Effector memory CD4-positive, alpha-beta T cell (primary cell): ENCODE data around the gene DIAPH3.

Experiments used
- DNase-seq, 3 donors: peaks; one replicate each; pipeline ENCODE4 v3.0.0-alpha.2; 2020
- H3K27ac ChIP-seq: 2 replicates; pipeline ENCODE4 v1.7.0; 2013; ENCODE audit warnings: mild to moderate bottlenecking, low read length, moderate library complexity; ENCODE audit not compliant: insufficient read depth, poor library complexity, severe bottlenecking
- H3K27me3 ChIP-seq: replicated peaks from 2 replicates; pipeline ENCODE4 v1.7.0; 2013; ENCODE audit warnings: mild to moderate bottlenecking, low read length; ENCODE audit not compliant: insufficient read depth, control insufficient read depth, poor library complexity, severe bottlenecking
- H3K36me3 ChIP-seq: 2 replicates; pipeline ENCODE4 v1.7.0; 2013; ENCODE audit warnings: mild to moderate bottlenecking, low read length, moderate library complexity; ENCODE audit not compliant: control insufficient read depth, insufficient read depth
- H3K4me1 ChIP-seq: 2 replicates; pipeline ENCODE4 v1.7.0; 2013; ENCODE audit warnings: low read length, mild to moderate bottlenecking; ENCODE audit not compliant: control insufficient read depth, insufficient read depth, poor library complexity, severe bottlenecking
- H3K4me3 ChIP-seq: 2 replicates; pipeline ENCODE4 v1.7.0; 2013; ENCODE audit warnings: low read length, low read depth, mild to moderate bottlenecking; ENCODE audit not compliant: insufficient read depth, poor library complexity, severe bottlenecking
- H3K9me3 ChIP-seq: 2 replicates; pipeline ENCODE4 v1.7.0; 2013; ENCODE audit warnings: mild to moderate bottlenecking, low read length, moderate library complexity; ENCODE audit not compliant: control insufficient read depth

DIAPH3 gene

DNA sequence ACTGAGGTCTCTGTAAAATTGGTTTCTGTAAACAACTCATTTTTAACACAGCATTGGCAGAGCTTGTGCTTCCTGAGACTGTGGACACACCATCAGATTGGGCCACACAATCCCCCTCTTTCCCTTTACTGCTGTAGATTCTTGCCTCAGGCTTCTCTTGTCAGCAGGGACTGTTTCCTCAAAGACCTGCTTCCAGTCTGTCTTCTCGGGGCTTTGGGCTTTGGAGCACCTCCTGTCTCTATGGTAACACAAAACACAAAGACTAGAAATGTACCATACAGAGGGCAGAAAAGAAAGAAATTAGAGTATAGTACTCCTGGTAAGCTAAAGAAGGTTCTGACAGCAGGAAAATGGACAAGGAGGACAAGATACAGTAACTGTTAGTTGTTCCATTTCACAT lies 484.5 kb downstream of the DIAPH3 start:
- Histone ChIP-seq H3K27me3 (no peaks in the 10 kb centered on the region), H3K4me3 (no peak overlapping the region)

GRCh38 chr13:59677966-59678814 lies 485.5 kb downstream of the DIAPH3 start:
- H3K4me1 ChIP-seq = no peaks in the 10 kb centered on the region
- no peak overlapping the region for H3K4me3 ChIP-seq
- H3K9me3 ChIP-seq = no peaks in the 10 kb centered on the region
- no peaks in the 10 kb centered on the region for H3K27me3 ChIP-seq
- H3K36me3 ChIP-seq = no peaks in the 10 kb centered on the region
- DNase-seq = no peak
- no peak overlapping the region for H3K27ac ChIP-seq

More for the DNA sequence above, 484.5 kb downstream of the DIAPH3 start:
- Histone ChIP-seq H3K36me3 (no peaks in the 10 kb centered on the region), H3K4me1 (no peaks in the 10 kb centered on the region), H3K9me3 (no peaks in the 10 kb centered on the region), H3K27ac (no peak overlapping the region)
- no peak for DNase-seq

DNA sequence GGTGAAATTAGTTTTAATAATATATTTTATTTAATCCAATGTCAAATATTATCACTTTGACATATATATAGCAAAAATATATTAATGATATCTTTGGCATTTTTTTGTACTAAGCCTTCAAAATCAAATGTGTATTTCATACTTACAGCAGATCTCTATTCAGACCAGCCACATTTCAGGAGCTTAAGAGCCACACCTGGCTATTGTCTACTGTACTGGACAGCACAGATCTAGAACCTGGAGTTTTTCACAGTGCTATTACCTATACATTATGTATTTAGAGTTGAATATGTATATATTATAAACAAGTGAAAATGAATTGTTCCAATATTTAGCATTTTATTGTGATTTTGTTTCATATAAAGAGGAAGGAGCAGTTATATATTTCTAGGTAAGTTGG lies 486.3 kb downstream of the DIAPH3 start:
- no peaks in the 10 kb centered on the region for H3K4me1 ChIP-seq
- H3K36me3 ChIP-seq = no peaks in the 10 kb centered on the region
- no peak overlapping the region for H3K27ac ChIP-seq
- no peak overlapping the region for H3K4me3 ChIP-seq
- no peaks in the 10 kb centered on the region for H3K9me3 ChIP-seq
- H3K27me3 ChIP-seq = no peaks in the 10 kb centered on the region
- DNase-seq = no peak

DNA sequence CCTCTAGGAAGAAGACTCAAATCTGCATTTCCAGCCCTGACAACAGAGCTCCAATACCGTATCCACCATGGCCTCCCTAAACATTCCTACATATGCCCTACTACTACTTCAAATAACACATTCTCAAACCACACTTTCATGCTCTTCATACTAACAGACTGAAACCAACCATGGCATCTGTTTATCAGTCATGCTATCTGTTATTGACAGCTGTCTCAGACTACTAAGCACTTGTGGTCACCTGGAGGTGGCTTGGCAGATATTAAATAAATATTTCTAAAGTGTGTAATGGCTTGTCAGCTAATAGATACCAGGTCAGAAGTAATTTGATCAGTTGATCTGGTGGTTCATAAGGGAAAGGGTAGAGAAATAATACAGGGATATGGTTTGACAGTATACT lies 489.1 kb downstream of the DIAPH3 start:
- H3K9me3 ChIP-seq = no peaks in the 10 kb centered on the region
- no peak for DNase-seq
- H3K4me1 ChIP-seq = no peaks in the 10 kb centered on the region
- H3K36me3 ChIP-seq = no peaks in the 10 kb centered on the region
- no peaks in the 10 kb centered on the region for H3K27me3 ChIP-seq
- no peak overlapping the region for H3K4me3 ChIP-seq
- H3K27ac ChIP-seq = no peak overlapping the region

DNA sequence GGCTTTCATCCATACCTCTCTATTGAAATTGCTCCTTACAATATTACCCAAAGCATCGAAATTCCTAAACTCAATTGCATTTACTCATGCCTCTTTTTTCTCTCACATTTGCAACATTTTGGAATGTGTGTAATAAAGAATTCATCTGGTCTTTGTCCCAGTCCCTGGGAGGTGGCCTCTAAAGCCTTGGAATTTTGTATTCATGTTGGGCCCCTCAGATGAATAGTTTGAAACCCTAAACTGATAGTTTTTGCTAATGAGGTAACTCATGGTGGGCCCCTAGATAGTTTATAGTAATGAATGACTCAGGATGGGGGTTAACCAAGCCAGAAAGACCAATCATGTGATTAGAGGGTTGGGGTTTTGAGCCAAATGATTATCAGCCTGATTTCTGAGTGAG lies 490.4 kb downstream of the DIAPH3 start:
- no peak for DNase-seq
- no peaks in the 10 kb centered on the region for H3K4me1 ChIP-seq

GRCh38 chr13:59672445-59672844 lies 491.3 kb downstream of the DIAPH3 start:
- no peak for DNase-seq
- no peaks in the 10 kb centered on the region for H3K36me3 ChIP-seq
- H3K4me1 ChIP-seq = no peaks in the 10 kb centered on the region
- no peak overlapping the region for H3K4me3 ChIP-seq
- H3K27ac ChIP-seq = no peak overlapping the region
- no peaks in the 10 kb centered on the region for H3K9me3 ChIP-seq
- H3K27me3 ChIP-seq = no peaks in the 10 kb centered on the region

More for the DNA sequence above, 490.4 kb downstream of the DIAPH3 start:
- no peak overlapping the region for H3K27ac ChIP-seq
- no peaks in the 10 kb centered on the region for H3K27me3 ChIP-seq
- H3K4me3 ChIP-seq = no peak overlapping the region
- H3K9me3 ChIP-seq = no peaks in the 10 kb centered on the region
- H3K36me3 ChIP-seq = no peaks in the 10 kb centered on the region

DNA sequence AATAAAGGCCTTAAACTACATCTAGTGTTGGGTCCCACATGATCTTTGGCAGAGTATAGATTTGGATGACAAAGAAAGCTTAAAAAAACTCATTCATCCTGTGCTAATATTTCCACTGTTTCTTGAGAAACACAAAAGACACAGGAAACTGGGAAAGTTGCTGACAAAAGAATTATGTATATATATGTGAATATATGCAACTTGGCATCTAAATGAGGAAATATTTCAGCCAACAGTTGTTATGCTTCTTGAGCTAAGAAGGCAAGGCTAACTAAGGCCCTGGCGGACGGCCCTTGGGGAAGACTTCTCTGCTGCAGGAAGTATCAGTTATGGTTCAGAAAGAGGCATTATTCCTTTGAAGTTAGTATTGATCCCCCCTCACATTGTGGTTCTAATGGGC lies 491.8 kb downstream of the DIAPH3 start:
- H3K27me3 ChIP-seq = no peaks in the 10 kb centered on the region
- no peak overlapping the region for H3K4me3 ChIP-seq
- no peak for DNase-seq
- no peak overlapping the region for H3K27ac ChIP-seq
- H3K9me3 ChIP-seq = no peaks in the 10 kb centered on the region
- no peaks in the 10 kb centered on the region for H3K4me1 ChIP-seq
- no peaks in the 10 kb centered on the region for H3K36me3 ChIP-seq

DNA sequence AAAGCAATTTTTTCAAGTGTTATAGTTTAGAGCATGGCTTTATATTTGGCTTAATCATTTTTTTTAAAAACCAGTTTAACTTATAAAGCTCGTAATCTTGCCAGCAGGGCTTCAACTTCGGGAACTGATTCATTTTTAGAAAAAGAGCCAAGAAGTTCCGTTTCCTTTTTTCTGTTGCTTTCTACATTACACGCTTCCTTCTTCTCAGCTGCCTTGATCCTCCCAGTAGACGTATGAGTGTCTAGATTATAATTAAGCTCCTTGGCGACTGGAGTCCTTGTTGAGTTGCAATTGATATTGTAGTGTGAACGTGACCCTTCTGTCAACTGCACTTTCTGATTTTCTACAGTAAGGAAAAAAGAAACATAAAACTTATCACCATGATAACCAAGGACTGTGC lies 497.2 kb downstream of the DIAPH3 start:
- no peaks in the 10 kb centered on the region for H3K27me3 ChIP-seq
- no peaks in the 10 kb centered on the region for H3K4me1 ChIP-seq
- no peaks in the 10 kb centered on the region for H3K36me3 ChIP-seq
- no peak for DNase-seq
- no peak overlapping the region for H3K4me3 ChIP-seq
- no peaks in the 10 kb centered on the region for H3K9me3 ChIP-seq
- H3K27ac ChIP-seq = no peak overlapping the region

- Histone ChIP-seq H3K9me3 (no peaks in the 10 kb centered on the region), H3K4me3 (no peak overlapping the region), H3K27me3 (no peaks in the 10 kb centered on the region), H3K4me1 (no peaks in the 10 kb centered on the region), H3K36me3 (no peaks in the 10 kb centered on the region), H3K27ac (no peak overlapping the region)
- no peak for DNase-seq
Measured at GRCh38 chr13:59665732-59666131, 498.0 kb downstream of the DIAPH3 start.

DNA sequence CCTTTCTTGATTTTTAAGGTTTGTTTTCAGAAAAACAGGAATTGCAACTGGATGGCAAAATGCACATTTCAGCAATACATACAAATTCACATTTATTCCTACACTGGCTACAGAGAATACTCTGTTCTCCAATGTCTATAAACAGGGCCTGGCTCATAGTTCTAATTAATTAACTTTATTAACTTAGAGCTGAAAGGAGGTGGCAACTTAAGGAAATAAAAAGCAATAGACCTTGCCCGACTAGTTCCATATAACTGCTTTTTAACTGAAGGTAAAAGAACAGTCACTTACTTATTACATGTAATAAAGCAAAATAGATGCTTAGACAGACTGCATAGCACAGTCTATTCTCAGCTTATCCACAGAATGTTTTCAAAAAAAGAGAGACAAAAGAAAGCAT lies 498.5 kb downstream of the DIAPH3 start:
- H3K9me3 ChIP-seq = no peaks in the 10 kb centered on the region
- no peaks in the 10 kb centered on the region for H3K27me3 ChIP-seq
- H3K27ac ChIP-seq = no peak overlapping the region
- no peak for DNase-seq
- no peak overlapping the region for H3K4me3 ChIP-seq
- H3K36me3 ChIP-seq = no peaks in the 10 kb centered on the region
- no peaks in the 10 kb centered on the region for H3K4me1 ChIP-seq
